NCI-H1694 (cell line): ENCODE data around the gene GHRH.

Experiments
- DNase-seq: peaks from one replicate; lab custom pipeline; 2025; lab: John Stamatoyannopoulos, UW

The GHRH gene

DNA sequence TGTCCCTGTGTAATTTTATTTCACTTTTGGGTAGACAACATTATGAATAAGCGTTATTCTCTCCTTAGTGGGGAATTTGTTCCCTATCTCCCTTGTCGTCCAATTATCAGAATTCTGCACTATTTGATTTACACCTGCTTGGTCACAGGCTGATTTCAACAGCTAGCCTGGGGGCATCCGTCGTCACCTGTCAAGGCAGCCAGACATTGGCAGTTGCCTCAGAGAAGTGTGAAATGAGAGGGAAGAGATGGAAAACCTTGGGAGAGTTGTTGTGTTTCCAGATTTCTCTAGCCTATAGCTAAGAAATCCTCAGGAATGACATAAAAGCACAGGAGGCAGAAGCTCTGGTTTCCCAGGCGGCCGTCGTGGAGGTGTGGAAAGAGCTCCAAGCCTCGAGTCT is 891 bp upstream of the GHRH start:
- no peak for DNase-seq

DNA sequence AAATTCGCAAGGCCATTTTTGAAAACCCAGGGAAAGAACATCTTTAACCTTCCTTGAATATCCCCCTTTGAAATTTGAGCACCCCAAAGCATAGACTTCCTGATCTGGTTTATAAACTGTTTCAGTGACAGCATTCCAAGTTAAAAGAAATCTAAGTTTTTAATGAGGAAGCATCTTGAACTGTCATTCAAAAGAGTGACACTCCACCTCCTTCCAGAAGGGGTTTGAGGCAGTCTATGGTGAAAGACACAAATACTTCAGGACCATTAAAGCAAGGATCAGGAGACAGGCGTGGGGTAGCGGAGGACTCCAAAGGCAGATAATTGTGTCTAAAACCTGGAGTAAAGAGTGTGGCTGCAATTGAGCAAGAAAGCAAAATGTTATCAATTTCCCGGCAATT is 691 bp downstream of the GHRH start:
- DNase-seq: no peak

DNA sequence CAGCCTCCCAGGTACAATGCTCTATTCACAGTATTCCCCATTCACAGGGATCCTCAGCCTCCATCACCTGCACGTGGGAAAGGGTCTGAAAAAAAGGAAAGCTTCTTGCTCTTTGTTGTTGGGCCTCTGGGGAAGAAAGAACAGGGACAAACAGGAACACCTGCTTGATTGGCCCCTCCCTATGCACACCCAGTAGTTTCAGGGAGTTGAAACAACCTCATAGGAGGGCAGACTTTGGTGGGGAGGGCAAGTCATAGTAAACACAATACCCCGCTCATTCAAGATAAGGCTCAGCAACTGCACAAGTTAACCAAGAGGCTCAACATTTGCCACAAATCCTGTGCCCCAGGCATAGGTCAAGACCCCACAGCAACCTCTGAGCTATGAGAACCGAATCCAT is 1.7 kb downstream of the GHRH start:
- no peak for DNase-seq

DNA sequence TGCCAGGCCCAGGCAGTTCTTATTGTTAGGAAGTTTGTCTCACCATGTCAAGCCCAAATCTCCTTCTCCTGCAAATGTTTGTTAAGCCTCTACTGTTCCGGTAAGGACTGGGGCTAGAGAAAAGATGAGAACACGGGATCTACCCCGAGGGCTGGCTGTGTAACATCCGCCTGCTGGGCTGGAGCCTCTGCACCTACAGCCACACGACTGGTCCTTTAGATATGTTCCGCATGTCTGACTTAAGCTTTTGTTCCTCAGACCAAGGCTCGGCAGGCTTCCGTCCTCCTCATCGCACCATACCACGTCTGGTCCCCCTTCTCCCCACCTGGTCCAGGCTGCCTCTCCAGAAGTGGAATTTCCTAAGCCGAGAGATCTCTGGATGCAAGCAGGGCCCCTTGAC is 2.6 kb downstream of the GHRH start:
- no peak for DNase-seq

DNA sequence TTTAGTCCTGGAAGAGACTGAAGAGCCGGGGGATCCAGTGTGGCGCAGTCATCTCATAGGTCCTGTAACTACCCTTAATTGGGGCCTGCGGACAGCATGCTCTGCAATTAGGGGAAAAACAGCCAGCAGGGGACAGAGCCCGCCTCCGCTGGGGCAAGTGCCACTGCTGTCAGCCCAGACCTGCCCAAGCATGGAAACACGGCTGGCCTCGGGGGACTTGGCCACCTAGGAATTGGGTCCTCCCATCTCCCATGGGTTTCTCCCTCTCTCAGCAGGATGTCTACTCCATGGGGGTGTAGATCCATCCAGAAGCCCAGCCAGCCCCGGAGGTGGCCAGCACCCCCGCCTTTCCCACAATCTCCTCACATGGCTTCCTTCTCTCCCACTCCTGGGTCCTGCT is 3.6 kb downstream of the GHRH start:
- no peak for DNase-seq

DNA sequence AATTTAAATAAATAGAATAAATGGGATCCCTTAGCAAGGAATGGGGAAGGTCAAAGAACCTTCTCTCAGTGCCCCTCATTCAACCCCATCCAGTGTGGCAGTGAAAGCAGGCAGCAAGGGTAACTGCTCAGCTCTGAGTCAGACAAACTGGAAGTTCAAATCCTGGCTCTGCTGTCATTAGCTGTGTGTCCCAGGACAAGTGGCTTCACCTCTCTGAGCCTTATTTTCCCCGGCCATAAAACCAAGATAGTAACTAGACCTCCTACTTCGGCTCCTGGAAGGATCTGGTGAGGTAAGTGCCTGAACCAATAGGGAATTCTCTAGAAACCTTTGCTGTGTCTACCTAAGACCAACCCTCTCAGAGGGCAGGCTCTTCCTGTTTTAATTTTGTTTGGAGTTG is 4.1 kb downstream of the GHRH start:
- DNase-seq: no peak

DNA sequence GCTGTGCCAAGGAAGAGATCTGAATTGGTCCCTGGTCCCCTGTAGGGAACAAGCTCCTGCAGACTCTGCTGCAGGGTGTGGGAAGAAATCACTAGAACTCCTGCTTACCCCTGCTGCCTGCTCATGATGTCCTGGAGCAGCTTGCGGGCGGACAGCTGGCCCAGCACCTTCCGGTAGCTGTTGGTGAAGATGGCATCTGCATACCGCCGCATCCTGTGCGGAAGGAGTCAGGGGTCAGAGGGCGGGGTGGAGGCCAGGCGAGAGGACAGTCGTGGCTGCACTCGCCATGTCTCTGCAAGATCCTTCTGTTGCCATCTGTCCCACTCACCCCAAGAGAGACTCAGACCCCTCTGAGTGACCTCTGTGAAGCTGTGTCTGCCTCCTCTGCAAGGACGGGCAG is 5.3 kb downstream of the GHRH start:
- no peak for DNase-seq

DNA sequence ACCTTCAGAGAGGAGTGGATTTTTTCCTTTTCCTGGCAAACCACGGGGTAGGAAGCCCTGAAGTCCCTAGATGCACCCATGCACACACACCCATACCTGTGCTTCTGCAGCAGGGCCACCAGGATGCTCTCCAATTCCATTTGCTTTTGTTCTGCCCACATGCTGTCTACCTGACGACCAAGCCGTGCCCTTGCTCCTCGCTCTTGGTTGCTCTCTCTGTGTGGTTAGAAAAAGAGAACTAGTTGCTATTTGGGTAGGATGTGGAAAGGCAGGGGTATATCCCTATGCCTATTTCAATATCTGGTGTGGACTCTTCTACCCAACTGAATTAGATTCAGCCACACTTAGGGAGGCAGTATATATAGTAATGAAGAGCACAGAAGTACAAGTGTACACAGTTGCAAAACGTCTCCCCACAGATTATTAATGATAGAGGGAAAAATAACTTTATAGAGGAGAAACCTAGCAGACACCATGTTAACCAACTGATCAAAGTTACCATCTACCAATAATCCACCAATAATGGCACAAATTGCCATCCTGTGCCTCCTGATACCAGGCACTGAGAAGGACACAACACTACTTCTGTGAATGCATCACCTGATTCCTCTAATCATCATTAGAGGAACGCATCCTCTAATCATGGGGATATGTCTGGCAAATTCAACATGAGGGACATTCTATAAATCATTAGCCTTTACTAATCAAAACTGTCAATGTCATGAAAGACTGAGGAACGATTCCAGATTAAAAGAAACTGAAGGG is 7.3 kb downstream of the GHRH start:
- DNase-seq: no peak

DNA sequence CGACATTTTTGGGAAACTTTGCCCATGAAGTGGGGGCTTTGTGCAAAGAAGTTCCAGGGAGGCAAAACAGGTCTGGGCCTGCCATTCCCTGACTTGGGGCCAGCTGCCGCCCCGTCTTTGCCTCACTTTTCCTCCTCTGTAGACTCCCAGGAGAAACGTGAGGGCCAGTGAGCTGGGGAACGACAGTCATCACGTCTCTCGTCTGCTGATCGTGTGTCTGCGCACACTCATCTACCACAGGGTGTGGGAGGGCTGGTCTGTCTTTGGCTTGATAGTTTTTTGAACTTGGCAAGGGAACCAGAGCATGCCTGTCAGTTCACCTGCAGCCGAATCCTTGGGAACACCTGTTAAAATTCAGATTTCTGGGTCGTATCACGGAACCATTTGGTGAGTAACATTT is 8.5 kb downstream of the GHRH start:
- no peak for DNase-seq

DNA sequence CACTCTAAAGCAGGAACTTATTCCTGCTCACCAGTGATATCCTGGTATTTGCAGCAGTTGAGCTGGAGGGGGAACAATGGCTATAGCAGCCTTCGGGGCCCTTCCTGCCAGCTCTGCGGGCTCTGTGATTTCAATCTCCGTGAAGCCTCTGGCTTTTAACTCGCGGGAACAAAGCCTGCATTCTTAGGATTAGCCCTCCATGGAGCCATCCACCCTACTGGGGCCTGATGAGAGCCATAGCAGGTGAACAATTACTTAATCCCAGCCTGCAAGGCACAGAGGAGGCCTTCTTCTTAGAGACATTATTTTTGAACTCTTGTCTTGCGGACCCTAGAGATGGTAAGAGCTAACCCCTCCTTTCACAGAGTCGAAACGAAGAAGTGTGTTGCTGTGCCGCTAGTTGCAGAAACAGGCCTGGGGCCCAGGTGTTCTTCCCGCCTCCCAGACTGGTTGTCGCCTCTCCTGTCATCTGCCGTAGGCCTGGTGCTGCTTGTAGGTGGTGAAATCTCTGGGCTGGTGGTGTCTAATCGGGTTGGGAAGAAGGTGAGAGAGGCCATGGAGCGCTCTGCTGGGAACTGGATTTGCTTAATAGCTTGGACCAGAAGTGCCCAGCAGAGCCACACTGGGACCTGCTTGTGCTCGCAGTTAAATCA is 9.7 kb downstream of the GHRH start:
- DNase-seq: no peak

DNA sequence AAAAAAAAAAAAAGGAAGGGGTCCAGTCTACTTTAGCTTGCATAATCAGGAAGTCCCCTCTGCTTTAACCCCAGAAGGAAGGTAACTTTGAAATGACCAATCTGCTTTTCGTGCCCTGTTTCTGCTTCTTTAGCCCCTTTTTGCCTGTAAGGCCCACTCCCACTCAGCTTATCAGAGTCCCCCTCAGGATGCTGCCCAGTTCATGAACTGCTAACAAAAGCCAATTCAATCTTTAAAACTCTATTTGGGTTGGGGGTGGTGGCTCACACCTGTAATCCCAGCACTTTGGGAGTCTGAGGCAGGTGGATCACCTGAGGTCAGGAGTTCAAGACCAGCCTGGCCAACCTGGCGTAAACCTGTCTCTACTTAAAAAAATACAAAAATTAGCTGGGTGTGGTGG is 12.3 kb downstream of the GHRH start:
- DNase-seq: no peak

DNA sequence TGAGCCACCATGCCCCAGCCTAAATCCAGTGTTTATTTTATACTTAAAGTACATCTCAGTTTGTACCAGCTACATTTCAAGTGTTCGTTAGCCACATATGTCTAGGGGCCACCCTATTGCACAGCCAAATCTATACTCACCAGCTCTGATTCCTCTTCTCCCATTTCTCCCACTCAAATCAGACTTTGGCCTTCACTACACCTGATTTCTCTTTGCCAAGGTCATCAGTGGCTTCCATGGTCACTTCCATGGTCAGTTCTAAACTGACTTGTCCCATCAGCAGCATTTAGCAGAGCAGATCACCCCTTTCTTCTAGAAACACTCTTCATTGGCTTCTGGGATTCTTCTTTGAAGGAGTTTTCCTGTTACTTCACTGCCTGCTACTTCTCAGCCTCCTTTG is 14.1 kb downstream of the GHRH start:
- DNase-seq: no peak

DNA sequence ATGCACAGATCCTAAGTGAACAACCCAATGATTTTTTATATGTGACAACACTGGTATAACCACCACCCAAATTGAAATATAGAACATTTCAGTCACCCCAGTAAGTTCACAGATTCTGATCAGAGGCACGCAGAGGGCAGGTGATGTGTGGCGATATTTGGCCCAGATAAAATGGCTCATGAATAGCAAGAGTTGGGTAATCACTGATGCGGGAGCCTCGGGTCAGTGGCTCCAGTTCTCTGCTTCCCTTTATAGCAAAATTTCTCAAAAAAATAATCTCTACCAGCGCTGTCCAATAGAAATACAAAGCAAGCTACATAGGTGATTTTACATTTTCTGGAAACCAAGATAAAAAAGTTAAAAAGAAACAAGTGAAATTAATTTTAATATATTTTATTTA is 14.9 kb downstream of the GHRH start:
- no peak for DNase-seq

DNA sequence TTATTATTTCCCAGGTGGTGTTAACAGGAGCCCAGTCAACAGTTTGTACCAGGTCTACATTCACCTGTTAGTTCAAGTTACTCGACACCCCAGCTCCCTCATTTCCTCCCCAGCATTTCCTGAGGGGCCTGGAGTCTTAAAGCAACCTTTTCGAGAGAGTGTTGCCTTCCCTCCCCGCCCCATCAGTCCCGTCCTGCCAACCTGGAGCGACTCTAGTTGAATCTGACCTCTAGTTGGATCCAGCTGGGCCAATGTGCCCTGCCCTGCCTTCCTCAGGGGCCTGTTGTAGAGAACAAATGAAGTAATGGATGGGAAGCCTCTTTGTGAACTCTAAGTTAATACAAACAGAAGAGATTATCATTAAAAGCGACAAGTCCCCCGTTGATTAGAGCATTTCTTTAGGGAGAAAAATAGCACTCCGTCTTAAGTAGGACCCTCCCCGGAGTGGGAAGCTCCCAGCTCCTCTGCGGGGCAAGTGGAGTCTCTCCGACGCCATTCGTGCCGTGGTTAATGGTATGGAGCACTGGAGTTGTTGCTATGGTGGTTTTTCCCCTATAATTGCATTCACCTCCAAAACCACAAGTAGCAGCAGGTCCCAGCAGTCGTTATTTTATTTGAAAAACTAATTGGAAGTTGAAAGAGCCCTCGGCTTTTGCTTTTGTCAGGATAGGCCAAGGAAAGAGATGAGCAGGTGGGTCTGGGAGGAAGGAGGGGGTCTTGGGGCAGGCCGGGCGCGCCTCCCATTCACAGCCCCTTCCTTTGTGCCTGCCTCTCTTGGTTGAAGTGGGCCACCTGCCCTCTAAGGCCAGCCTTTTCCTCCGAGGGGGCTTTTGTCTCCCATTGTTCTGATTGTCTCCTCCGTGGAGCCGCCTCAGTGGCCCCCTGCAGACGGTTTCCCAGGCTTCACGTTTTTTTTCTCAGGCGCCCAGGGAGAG is 16.1 kb downstream of the GHRH start:
- DNase-seq: no peak

DNA sequence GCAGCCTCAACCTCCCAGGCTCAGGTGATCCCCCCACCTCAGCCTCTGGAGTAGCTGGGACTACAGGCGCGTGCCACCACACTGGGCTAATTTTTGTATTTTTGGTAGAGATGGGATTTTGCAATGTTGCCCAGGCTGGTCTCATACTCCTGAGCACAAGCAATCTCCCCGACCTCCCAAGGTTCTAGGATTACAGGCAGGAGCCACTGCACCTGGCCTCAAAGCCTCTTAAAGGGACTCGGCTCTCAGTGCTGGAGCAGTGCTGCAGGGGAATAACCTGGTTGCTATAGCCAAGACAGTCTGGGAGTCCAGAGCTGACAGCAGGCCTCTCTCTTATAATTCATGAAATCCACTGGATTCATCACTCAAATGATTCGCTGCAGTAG is 17.0 kb downstream of the GHRH start:
- no peak for DNase-seq

DNA sequence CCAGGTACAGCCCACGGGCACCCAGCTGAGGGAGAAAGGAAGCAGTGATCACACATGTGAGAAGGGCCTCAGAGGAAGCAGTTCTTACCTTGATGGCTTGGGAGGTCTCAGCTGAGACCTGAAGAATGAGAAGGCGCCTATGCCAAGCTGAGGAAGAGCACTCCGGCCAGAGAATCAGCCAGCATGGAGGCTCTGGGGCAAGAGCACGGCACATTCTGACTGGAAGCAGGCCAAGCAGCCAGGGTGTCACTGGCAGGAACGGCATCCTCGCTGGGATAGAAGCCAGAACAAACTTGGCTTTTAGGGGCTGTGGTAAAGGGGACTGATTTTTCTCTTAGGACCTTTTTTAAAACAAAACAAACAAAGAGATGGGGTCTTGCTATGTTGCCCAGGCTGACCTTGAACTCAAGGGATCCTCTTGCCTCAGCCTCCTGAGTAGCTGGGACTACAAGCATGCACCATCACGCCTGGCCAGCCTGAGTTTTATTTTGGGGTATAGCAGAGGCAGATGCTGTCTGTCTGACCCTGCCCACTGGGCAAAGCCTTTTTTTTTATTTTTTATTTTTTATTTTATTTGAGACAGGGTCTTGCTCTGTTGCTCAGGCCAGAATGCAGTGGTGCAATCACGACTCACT is 17.6 kb downstream of the GHRH start:
- peak; percentile 40 for DNase-seq

DNA sequence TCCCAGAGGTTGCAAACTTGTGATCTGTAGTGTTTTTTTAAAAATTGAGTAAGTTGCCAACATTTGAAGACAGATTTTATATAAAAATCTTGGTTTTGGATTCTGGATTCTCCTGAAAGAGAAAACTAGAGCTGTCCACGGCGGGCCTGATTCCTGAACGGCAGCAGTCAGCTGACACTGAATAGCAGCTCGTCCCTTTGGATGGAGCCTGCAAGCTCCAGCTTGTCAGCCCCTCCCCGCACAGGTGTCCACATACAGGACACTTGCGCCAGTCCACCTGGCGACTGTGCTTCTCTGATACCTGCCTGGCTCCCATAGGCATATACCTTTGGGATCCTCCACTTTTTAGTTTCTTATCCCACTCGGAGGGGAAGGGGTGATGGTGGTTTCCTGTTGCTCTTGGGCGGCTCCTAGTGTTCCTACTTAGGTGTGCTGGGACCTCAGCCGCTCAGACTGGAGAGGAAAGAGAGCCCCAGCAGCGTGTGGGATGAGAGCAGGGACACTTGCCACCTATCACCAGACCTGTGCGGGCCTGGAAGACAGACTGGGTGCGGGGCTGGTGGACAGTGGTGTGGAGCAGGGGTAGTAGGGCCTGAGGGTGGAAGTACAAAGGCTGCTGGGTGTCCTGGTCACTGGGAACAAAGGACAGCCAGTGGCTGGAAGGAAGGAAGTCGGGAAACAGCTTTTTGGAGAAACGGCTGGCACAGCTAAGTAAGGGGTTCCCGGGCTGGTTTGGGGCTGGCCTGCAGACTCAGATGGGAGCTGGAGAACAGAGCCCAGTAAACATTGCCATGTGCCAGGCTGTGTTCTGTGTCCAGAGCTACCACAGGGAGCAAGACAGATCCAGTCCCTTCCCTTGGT is 18.3 kb downstream of the GHRH start:
- no peak for DNase-seq

DNA sequence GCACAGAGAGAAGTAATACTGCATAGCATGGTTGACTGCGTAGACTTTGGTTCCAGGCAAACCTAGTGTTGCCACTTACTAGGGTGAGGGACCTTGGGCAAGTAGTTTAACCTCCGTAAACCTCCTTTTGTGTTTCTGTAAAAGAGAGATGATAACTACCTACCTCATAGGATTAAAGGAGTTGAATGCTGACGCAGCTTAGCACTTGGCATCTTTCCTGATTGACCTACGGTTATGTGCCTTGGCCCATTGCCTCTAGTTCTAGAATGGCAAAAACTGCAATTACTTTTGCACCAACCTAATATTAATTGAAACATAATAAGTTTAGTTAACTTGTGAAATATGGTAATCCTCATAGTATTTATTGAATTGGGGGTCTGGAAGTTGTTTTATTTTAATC is 19.1 kb downstream of the GHRH start:
- DNase-seq: no peak

DNA sequence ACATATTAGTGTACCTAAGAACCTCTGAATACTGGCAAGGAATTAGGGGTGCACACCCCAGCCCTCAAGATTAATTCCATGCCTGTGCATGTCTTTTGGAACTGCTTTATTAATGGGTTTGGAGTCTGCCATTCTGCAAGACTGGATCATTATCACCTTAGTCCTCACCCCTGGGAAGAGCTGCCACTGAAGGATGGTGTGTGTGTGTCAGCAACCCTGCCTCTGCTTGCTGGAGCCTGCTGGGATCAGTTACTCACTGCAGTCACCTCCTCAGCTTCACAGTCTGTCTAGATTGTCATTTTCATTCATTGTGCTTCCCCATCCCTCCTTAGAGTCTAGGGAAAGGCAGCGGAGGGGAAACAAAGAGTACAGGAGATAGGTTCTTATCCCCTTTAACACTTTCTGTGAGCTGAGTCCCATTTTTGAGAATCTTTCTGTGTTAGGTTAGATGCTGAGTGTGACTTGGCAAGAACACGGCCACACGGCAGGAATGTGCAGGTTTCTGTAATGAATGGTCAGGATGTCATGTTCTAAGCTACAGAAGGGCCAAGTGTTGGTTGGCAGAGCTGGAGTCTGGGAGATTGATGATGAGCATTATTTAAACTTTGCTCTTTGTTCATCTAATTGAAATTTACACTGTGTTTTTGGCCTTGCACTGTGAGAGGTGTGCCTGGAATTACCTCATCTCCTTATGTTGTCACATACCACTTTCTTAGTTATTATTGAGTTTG is 21.1 kb downstream of the GHRH start:
- DNase-seq: no peak

DNA sequence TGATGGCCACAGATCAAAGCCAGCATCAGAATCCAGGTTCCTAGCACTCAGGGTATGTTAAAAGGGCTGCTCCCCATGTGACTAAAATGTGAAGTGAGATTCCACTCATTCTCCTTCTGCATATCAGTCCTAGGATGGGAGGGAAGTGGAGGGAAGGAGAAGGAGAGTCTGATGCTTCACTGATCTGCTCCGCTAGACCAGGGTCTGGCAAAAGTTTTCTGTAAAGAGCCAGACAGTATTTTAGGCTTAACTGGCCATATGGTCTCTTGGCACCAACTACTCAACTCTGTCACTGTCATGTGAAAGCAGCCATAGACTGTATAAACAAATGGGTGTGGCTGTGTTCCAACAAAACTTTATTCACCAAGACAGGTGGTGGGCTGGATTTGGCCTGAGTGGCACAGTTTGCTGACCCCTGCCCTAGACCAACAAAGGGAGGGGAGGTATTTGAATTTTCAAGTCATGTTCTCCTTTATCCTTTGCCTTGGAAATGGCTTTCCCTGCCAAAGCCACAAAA is 22.6 kb downstream of the GHRH start:
- DNase-seq: peak; percentile 41

DNA sequence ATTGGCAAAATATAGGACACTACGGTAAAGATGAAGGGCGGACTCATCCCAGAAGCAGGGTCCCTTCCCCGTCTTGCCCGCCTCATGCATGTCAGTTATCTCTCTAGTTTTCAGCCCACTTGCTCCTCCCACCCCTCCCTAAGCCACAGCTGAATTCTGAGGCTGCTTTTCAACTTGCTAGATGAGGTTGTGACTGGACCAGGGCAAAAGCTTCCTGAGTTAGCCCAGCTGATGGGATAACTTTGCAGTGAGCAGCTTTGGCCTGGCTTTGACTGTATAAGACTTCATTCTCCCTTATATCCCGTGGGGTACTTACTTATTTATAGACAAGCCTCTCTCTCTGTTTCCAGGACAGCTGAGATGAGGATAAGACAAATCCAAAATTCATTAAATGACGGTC is 23.2 kb downstream of the GHRH start:
- DNase-seq: no peak
